Activated CD8-positive, alpha-beta memory T cell treated with anti-CD3 and anti-CD28 coated beads for 4 hours (primary cell): ENCODE data around the gene ZYG11A.
"Not testable (repeated sequence)": the region's sequence is repeated elsewhere in the genome, so short reads cannot be mapped to it uniquely, and the experiment has no call there.

Experiments
- DNase-seq, 2 donors: peaks; one replicate each; pipeline ENCODE4 v3.0.0-alpha.2; 2020; ENCODE audit warnings: low read depth in 2 of 2

The ZYG11A gene

DNA sequence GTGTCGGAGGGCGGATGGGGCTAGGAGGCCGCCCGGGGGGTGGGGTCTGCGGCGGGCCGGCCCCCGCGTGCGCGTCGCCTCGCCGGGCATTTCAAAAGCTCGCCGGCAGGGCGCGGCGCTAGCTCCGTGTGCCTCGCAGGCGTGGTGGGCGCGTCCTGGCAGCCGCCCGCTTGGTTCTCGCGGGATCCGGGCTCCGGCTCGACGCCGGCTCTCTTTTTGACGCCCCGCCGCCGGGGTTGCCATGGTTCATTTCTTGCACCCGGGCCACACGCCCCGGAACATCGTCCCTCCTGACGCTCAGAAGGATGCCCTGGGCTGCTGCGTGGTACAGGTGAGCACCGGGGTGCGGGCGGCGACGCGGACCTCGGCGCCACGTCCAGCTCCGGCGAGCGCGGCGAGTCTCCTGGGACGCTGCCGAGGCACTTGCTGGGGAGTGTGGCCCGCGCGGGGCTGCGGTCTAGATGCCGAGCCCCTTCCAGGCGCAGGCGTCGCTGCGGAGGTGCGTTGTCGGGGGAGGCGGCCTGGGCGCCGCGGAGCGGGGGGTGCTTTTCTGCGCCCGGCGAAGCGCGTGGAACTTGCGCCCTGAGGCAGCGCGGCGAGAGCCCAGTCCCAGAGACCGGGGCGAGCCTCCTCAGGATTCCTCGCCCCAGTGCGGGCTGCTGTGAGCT is at the start of gene ZYG11A:
TSS of gene ZYG11A (plus strand) at position 118 of the 668 bp plus-strand sequence. CDS start at position 242, 124 bp downstream.
- DNase-seq, result peak; percentile 22 to 41

DNA sequence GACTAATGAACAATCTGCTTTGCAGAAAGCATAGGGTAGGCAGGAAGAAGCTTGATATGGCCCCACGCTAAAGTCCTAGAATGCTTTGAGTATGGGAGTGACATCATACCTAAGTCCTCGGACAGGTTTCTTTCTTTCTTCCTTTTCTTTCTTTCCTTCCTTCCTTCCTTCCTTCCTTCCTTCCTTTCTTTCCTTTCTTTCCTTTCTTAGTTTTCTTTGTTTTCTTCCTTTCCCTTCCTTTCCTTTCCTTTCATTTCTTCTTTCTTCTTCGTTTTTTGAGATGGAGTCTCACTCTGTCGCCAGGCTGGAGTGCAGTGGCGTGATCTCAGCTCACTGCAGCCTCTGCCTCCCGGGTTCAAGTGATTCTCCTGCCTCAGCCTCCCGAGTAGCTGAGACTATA is 48.8 kb upstream of the ZYG11A start:
- DNase-seq, result not testable (repeated sequence)

DNA sequence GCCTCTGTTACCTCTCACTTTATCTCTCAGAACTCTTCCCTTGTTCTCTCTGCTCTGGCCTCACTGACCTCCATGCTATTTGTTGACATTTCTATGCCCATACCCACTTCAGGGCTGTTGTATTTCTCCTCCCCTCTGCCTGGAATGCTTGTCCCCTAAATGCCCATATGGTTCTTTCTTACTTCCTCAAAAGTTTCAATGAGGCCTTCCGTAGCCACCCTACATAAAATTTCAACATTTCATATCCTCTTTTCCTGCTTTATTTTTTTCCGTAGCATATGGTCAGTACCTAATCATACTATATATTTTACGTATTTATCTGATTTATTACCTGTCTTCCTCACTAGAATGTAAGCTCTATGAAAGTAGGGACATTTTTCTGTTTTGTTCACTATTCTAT is 47.1 kb upstream of the ZYG11A start:
- no peak for DNase-seq

DNA sequence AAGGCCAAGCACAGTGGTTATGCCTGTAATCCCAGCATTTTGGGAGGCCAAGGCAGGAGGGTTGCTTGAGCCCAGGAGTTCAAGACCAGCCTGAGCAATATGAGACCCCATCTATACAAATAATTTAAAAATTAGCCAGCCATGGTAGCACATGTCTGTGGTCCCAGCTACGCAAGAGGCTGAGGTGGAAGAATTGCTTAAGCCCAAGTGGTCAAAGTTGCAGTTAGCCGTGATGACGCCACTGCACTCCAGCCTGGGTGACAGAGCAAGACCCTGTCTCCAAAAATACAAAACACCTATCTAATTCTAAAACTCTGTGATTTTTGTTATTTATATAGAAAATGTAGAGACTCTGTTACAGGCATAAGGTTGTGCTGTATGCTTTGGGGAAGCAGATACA is 44.2 kb upstream of the ZYG11A start:
- DNase-seq, result no peak

DNA sequence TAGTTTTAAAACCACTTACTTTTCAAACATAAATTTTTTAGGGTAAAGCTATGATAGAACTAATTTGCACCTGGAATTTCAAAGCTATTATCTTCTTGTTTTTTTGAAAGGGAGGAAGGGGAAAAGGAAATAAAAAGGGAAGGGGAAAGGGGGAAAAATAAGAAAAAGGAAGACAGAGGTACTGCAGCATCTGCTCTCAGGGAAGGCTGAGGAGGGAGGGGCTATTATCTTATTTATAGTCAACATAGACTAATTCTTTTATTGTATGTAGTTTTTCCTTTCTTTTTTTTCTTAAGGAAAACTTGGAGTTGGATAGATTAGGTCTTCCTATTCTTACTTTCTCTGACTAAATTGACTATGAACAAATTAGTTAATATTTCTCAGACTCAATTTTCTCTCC is 41.5 kb upstream of the ZYG11A start:
- no peak for DNase-seq

DNA sequence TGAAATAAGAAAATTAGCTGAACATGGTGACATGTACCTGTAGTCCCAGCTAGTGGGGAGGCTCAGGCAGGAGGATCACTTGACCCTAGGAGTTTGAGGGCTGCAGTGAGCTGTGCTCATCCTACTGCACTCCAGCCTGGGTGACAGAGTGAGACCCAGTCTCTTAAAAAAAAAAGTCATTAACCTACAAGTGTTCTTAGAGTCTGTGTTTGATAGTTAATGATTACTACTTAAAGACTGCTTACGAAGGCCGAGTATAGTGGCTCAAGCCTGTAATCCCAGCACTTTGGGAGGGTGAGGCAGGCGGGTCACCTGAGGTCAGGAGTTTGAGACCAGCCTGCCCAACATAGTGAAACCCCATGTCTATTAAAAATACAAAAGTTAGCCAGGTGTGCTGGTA is 38.5 kb upstream of the ZYG11A start:
- not testable (repeated sequence) for DNase-seq

DNA sequence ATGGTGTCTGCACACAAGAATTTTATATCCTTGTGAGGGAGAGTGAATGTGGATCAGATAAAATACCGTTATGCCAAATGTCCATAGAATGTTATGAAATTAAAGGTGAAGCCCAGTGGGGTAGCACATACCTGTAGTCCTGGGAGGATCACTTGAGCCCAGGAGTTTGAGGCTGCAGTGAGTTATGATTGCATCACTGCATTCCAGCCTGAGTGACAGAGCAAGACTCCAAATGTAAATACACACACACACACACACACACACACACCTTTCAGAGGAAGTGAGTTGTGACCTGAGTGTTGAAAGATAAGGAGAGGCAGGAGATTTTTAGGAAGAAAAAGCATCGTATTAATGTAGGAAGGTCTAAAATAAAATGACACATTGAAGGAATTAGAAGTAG is 28.1 kb upstream of the ZYG11A start:
- DNase-seq, result no peak

DNA sequence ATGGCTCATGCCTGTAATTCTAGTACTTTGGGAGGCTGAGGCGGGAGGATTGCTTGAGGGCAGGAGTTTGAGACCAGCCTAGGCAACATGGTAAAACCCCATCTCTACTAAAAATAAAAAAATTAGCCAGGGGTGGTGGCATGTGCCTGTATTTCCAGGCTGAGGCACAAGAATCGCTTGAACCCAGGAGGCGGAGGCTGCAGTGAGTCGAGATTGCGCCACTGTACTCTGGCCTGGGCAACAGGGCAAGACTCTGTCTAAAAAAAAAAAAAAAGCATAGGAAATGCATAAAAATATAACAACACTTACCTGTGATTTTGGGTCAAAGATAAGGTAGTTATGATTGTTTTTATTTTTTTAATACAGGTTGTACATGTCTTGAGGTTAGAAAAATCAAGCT is 21.7 kb upstream of the ZYG11A start:
- DNase-seq, result not testable (repeated sequence)

DNA sequence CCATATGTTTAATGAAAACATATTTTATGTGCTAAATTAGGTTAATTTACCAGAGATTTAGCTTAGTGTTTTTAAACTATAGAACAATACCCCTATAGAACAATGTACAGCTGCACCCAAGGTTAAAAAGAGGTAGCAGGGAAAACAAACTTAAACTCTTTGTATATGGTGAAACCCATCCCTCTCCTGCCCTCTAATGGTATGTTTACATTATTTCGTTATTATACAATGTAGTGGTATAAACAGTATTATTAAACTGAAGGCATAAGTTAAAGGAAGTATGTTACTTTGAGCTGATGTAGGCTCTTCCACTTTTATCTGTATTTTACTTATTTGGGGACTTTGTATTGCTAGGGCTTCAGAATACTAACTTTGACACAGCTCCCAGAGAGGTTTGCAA is 16.7 kb upstream of the ZYG11A start:
- DNase-seq, result no peak

DNA sequence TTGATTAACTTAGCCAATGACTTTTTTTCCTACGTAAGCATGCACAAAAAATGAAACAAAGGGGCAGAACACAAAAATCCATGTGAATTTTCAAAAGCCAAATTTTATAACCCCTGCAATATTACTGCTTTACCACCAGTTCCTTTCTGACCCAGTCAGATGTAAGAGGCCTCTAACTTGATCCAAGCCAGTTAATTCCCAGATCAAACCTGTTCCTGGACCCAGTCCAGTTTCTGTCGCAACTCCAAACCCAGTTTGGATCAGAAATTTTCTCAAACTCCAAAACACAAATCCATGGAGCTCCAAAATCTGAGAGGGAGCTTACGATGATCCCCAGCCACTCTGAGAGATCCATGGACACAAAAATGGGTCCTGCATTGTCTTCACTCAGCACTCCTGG is 7.8 kb upstream of the ZYG11A start:
- no peak for DNase-seq

DNA sequence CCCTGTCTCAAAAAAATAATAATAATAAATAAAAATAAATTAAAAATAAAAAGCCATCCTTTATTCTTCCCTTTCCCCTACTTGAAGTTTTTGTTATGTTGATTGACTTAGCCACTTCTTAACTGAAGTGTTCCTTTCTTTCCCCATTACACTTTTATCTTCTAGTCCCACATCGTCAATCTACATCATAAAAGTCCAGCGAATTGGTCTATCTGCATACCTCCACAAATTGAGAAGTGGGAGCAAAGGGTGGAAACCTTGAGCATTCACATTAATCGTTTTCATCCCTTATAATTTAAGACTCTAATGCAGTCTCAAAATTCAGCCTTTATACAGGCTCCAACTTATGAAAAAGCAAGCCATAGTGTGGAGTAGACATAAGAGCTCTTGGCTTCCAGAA is 6.5 kb upstream of the ZYG11A start:
- no peak for DNase-seq

DNA sequence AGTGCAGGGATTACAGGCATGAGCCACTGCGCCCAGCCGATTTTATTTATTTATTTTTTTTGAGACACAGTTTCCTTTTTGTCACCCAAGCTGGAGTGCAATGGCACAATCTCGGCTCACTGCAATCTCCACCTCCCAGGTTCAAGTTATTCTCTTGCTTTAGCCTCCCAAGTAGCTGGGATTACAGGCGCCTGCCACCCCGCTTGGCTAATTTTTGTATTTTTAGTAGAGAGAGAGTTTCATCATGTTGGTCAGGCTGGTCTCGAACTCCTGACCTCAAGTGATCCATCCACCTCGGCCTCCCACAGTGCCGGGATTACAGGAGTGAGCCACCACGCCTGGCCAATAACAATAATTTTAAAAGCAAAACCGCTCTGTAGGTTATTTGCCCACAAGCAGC is 3.4 kb upstream of the ZYG11A start:
- not testable (repeated sequence) for DNase-seq

DNA sequence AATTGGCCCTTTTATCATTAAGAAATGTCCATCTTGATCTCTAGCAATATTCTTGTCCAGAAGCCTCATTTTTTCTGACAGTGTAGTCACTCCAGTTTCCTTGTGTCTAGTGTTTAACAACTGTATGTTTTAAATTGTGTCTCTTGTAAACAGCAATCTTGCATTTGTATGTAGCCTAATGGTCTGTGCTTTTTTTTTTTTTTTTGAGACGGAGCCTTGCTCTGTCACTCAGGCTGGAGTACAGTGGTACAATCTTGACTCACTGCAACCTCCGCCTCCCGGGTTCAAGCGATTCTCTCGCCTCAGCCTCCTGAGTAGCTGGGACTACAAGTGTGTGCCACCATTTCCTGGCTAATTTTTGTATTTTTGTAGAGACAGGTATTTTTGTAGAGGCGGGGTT is 2.6 kb downstream of the ZYG11A start:
- DNase-seq, result not testable (repeated sequence)

DNA sequence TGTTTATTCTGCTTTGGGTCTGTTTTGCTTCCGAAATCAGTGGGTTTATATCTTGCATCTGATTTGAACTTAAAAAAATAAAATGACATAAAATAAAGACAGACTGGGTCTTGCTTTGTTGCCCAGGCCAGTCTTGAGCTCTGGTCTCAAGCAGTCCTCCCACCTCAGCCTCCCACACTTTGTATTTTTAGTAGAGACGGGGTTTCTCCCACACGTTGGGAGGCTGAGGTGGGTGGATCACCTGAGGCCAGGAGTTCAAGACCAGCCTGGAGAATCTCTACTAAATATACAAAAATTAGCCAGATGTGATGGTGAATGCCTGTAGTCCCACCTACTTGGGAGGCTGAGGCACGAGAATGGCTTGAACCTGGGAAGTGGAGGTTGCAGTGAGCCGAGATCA is 5.9 kb downstream of the ZYG11A start:
- no peak for DNase-seq

DNA sequence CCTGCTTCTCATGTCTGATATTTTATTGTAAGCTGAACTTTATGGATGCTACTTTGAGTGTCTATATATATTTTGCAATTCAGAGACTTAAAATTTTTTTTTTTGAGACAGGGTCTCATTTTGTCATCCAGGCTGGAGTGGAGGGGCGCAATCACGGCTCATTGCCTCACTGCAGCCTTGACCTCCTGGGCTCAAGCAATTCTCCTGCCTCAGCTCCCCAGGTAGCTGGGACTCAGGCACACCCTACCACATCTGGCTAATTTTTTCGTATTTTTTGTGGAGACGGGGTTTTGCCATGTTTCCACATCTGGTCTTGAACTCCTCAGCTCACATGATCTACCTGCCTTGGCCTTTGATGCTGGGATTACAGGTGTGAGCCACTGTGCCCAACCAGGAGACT is 8.4 kb downstream of the ZYG11A start:
- DNase-seq, result no peak

DNA sequence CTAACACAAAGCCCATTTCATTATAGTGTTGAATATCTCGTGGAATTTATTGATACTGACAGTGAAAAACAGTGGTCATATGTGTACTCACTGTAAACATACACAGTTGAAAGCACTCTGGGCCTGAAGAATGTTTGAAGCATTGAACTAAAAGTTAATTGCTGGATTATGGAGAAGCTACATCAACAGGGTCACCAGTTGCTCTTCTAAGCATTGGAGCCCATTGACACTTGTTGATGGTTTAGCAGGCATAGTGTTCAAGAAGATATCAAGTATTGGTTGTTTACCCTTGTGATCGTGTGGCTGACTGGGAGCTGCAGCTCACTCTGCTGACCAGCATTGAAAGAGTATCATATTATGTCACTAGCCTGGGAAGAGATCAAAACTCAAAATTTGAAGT is 10.3 kb downstream of the ZYG11A start:
- DNase-seq, result no peak

DNA sequence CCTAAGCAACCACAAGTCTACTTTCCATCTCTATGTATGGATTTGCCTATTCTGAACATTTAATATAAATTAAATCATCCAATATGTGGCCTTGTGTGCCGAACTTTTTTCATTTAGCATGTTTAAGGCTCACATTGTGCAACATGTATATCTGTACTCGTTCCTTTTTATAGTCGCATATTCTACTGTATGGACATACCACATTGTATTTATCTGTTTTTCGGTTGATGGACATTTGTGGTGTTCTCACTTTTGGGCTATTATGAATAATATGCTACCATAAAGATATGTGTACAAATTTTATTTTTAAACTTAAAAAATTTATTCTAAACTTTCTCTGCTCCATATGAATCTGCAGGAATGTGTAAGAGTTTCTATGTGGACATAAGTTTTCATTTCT is 13.0 kb downstream of the ZYG11A start:
- DNase-seq, result no peak

DNA sequence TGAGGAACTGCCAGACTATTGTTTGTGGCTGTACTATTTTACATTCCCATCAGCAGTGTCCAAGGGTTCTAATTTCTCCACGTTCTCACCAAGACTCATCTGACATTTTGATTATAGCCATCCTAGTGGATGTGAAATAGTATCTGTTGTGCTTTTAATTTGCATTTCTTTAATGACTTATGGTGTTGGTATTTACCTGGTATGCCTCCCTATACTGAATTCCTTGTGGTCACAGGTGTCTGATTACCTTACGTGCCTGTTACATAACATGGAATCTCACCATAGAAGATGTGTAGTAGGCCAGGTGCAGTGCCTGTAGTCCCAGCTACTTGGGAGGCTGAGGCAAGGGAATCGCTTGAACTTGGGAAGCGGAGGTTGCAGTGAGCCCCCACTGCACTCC is 13.5 kb downstream of the ZYG11A start:
- DNase-seq, result no peak

DNA sequence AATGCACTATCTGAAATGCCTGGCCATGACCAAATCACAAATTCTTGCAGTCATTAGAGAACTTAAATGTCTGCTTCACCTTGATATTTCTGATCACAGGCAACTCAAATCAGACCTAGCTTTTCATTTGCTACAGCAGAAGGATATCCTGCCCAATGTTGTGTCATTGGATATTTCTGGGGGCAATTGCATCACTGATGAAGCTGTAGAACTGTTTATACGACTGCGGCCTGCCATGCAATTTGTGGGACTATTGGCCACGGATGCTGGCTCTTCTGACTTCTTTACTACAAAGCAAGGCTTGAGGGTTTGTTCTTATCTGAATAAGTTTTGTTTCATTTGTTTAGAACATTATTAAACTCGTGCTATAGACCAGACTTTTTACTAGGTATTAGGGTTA is 14.9 kb downstream of the ZYG11A start:
- DNase-seq, result no peak

DNA sequence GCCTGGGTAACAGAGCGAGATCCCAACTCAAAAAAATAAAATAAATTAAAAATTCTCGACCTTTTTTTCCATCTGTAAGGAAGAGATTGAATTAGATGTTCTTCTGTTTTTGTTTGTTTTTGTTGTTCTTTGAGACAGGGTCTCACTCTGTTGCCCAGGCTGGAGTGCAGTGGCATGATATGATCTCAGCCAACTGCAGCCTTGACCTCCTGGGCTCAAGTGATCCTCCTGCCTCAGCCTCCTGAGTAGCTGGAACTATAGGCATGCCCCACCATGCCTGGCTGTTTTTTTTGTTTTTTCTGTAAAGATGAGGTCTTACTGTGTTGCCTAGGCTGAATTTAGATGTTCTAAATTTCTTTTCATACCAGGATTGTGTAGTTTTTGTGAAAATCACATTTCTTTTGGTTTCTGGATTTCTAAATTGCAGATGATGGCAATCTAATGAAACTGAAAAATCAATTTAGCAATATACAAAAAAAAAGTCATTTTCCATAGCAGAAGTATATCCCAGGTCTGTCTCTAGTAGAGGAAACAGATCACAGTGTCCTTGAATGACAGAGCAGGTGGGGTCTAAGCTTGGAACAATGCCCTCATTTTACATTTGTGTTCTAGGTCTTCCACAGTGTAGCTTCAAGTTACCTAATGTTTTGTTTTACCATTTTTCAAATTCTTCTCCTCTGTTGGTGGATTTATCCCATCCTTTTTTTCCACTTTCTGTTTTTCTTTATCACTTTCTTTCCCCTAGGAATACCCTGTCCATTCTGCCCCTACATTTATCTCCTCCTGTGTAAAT is 20.3 kb downstream of the ZYG11A start:
- DNase-seq, result no peak

DNA sequence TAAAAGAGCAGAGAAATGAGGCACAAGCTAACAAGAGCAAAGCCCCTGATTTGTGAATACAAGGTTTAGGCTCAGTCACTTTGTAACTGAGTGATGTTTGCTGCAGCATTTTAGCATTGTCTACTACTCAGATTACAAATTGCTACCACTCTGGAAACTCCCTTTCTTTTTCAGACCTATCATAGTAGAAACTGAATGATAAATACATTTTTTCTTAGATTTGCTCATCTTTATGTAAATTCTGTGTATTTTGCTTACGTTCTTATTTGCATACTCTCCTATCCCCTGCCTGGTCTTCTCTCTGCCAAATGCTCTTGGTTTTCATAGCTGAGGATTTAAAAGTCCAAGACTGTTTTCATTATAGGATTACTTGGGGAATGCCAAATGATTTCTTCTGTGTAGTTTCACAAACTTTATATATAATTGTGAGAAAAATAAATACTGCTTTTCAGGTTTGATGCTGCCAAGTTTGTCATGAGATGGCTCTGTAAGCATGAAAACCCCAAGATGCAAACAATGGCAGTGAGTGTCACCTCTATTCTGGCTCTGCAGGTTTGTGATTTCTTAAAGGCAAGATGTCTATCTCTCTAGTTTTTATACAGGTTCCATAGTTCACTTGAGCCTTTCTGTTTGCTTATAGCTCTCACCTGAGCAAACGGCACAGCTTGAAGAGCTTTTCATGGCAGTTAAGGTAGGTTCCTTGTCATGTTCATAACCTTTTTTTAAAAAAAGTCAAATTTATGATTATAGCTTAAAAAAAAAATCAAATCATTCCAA is 24.7 kb downstream of the ZYG11A start:
- DNase-seq, result no peak

DNA sequence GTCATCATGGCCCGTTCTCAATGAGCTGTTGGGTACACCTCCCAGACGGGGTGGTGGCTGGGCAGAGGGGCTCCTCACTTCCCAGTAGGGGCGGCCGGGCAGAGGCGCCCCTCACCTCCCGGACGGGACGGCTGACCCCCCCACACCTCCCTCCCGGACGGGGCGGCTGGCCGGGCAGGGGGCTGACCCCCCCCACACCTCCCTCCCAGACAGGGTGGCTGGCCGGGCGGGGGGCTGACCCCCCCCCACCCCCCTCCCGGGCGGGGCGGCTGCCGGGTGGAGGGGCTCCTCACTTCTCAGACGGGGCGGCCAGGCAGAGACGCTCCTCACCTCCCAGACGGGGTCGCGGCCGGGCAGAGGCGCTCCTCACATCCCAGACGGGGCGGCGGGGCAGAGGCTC is 27.2 kb downstream of the ZYG11A start:
- not testable (repeated sequence) for DNase-seq

DNA sequence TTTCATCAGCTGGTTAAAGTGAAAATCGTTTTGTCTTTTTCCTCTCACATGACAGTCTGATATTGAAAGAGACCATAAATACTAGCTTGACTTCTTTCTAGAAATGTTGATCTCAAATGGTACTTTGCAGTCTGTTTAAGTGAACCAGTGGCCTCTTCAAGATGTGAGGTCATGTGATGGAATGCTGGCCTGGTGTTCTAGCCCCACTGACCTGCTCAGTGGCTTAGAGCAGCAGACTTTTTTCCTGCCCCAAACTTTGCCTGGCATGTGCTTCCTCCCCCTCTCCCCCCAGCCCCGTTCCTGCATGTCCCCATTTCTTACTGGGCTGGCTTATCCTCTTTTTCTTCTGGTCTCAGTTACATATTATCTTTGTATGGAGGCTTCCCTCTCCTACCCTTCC is 34.3 kb downstream of the ZYG11A start:
- no peak for DNase-seq
